HepG2 (cell line): ENCODE results near the gene NUCB1. TPM values are rescaled to one million over a fixed set of nuclear protein-coding genes. Genes with fewer than 3 reads are reported as not detected.

Experiments
- ARID4A ChIP-seq: sonication (generic); formaldehyde crosslinking; IDR thresholded peaks from 2 replicates; pipeline ENCODE4 v1.5.0; 2020; ENCODE audit warnings: mild to moderate bottlenecking, missing genetic modification reagents, borderline replicate concordance
- CREM ChIP-seq, 2 experiments: sonication (generic) in 1 of 2; formaldehyde crosslinking in 1 of 2; IDR thresholded peaks; 2 replicates each; pipeline versions ENCODE4 v1.4.0 to v1.6.1; 2016 to 2020; ENCODE audit warnings: antibody characterized with exemption in 1 of 2, mild to moderate bottlenecking in 1 of 2, missing genetic modification reagents in 1 of 2
- DRAP1 ChIP-seq: IDR thresholded peaks from 2 replicates; pipeline ENCODE4 v1.6.1; 2016; ENCODE audit warnings: missing genetic modification reagents, missing compliant biosample characterization
- GABPB1 ChIP-seq: IDR thresholded peaks from 2 replicates; pipeline ENCODE4 v1.6.1; 2016; ENCODE audit warnings: mild to moderate bottlenecking, missing genetic modification reagents, moderate library complexity, missing compliant biosample characterization
- GTF2F1 ChIP-seq: fragments of 150-350 bp; IDR thresholded peaks from 2 replicates; pipeline ENCODE4 v1.6.1; 2014; ENCODE audit warnings: low read length
- HOXA5 ChIP-seq: sonication (generic); formaldehyde crosslinking; IDR thresholded peaks from 2 replicates; pipeline ENCODE4 v1.4.0; 2020; ENCODE audit warnings: missing genetic modification reagents
- MTF1 ChIP-seq: sonication (generic); formaldehyde crosslinking; IDR thresholded peaks from 2 replicates; pipeline ENCODE4 v1.5.0; 2020; ENCODE audit warnings: missing genetic modification reagents
- NFKB2 ChIP-seq: sonication (generic); formaldehyde crosslinking; IDR thresholded peaks from 2 replicates; pipeline ENCODE4 v1.4.0; 2020; ENCODE audit warnings: missing genetic modification reagents, borderline replicate concordance
- NFYC ChIP-seq: IDR thresholded peaks from 2 replicates; pipeline ENCODE4 v1.6.1; 2016; ENCODE audit warnings: missing genetic modification reagents, missing compliant biosample characterization
- RXRB ChIP-seq: IDR thresholded peaks from 2 replicates; pipeline ENCODE4 v1.6.1; 2016; ENCODE audit warnings: borderline replicate concordance, missing genetic modification reagents, missing compliant biosample characterization
- SMC3 ChIP-seq: IDR thresholded peaks from 2 replicates; pipeline ENCODE4 v1.6.1; 2011; ENCODE audit warnings: low read length, improper control_type of control experiment
- SOX6 ChIP-seq, 2 experiments: fragments of 450-650 bp in 1 of 2; sonication (generic) in 1 of 2; formaldehyde crosslinking in 1 of 2; IDR thresholded peaks; 2 replicates each; pipeline versions ENCODE4 v1.4.0 to v1.6.1; 2017 to 2020; ENCODE audit warnings: antibody characterized with exemption in 1 of 2, mild to moderate bottlenecking in 1 of 2, missing genetic modification reagents in 1 of 2
- SP5 ChIP-seq: IDR thresholded peaks from 2 replicates; pipeline ENCODE4 v1.6.1; 2016; ENCODE audit warnings: low read depth, borderline replicate concordance
- THAP11 ChIP-seq: IDR thresholded peaks from 2 replicates; pipeline ENCODE4 v1.6.1; 2016; ENCODE audit warnings: missing biosample characterization, missing genetic modification reagents
- ZGPAT ChIP-seq: IDR thresholded peaks from 2 replicates; pipeline ENCODE4 v1.6.1; 2016; ENCODE audit warnings: mild to moderate bottlenecking
- ZNF121 ChIP-seq: sonication (generic); formaldehyde crosslinking; IDR thresholded peaks from 2 replicates; pipeline ENCODE4 v1.5.0; 2020; ENCODE audit warnings: mild to moderate bottlenecking, missing genetic modification reagents
- ZNF563 ChIP-seq: sonication (generic); formaldehyde crosslinking; IDR thresholded peaks from 2 replicates; pipeline ENCODE4 v1.8.0; 2022; ENCODE audit warnings: mild to moderate bottlenecking, moderate library complexity, missing genetic modification reagents
- ZNF710 ChIP-seq: sonication (generic); formaldehyde crosslinking; IDR thresholded peaks from 2 replicates; pipeline ENCODE4 v1.5.0; 2020; ENCODE audit warnings: mild to moderate bottlenecking, missing genetic modification reagents, borderline replicate concordance
- ZNF800 ChIP-seq: sonication (generic); formaldehyde crosslinking; IDR thresholded peaks from 2 replicates; pipeline ENCODE4 v1.4.0; 2020; ENCODE audit warnings: missing genetic modification reagents
- polyA plus RNA-seq, 8 experiments: library from polyadenylated mRNA; depleted of rRNA in 3 of 8; stranded (reverse) in 7 of 8; unstranded in 1 of 8; fragments of >200 nt; fragmentation: Illumina TruSeq in 4 of 8; extraction: Trizol in 4 of 8; gene quantifications; 2 replicates each; pipeline versions ENCODE4 v1.2.1 to v1.2.3, GENCODE V29; 2011 to 2016; ENCODE audit warnings: low read depth in 4 of 8, missing spikeins in 1 of 8, mixed read lengths in 1 of 8; ENCODE audit not compliant: insufficient read depth in 1 of 8
- total RNA-seq, 5 experiments: library from RNA; depleted of rRNA; stranded (reverse); fragments of >200 nt; fragmentation: Illumina TruSeq; extraction: Trizol; gene quantifications; 2 replicates each; pipeline ENCODE4 v1.2.3, GENCODE V29; 2016; ENCODE audit warnings: low read depth in 1 of 5

The NUCB1 gene
- total and polyA plus RNA-seq, 2 of the 13 experiments (the other 11 are each of a cell fraction or from before 2014, with no cell fraction given): 82.3 to 106 TPM

- TF ChIP-seq SOX6 (IDR thresholded peaks at IDR 0.05): no peak
- TF ChIP-seq SOX6 (CRISPR knock-in tag; IDR thresholded peaks at IDR 0.05): 0 out of 2 replicates have a peak, but pooled peaks have one; percentile 10
- peak; percentile 67; the same call in 1 of the 2 replicates for TF ChIP-seq NFKB2 (CRISPR knock-in tag)
- TF ChIP-seq ZNF800 (CRISPR knock-in tag): no peak
- TF ChIP-seq CREM (IDR thresholded peaks at IDR 0.05): peak; percentile 21; the same call in 1 of the 2 replicates
- TF ChIP-seq CREM (CRISPR knock-in tag; IDR thresholded peaks at IDR 0.05): no peak
- peak; percentile 23; the same call in 1 of the 2 replicates for TF ChIP-seq SP5 (CRISPR knock-in tag)
- peak; percentile 49; the same call in 1 of the 2 replicates for TF ChIP-seq HOXA5 (CRISPR knock-in tag)
- peak; percentile 27; the same call in 1 of the 2 replicates for TF ChIP-seq THAP11 (CRISPR knock-in tag)
- TF ChIP-seq ZNF563 (CRISPR knock-in tag): peak; percentile 98
- TF ChIP-seq NFYC (CRISPR knock-in tag): peak; percentile 35; the same call in 1 of the 2 replicates
- TF ChIP-seq SMC3: no peak
- TF ChIP-seq RXRB (CRISPR knock-in tag): 0 out of 2 replicates have a peak, but pooled peaks have one; percentile 15
- TF ChIP-seq ZNF710 (CRISPR knock-in tag): peak; percentile 34; the same call in 1 of the 2 replicates
- TF ChIP-seq GABPB1: peak; percentile 47; the same call in 1 of the 2 replicates
- TF ChIP-seq ZGPAT (CRISPR knock-in tag): peak; percentile 21; the same call in 1 of the 2 replicates
- no peak for TF ChIP-seq MTF1 (CRISPR knock-in tag)
- peak; percentile 63 for TF ChIP-seq DRAP1 (CRISPR knock-in tag)
- no peak for TF ChIP-seq GTF2F1
- 0 out of 2 replicates have a peak, but pooled peaks have one; percentile 8 for TF ChIP-seq ARID4A (CRISPR knock-in tag)
- no peak for TF ChIP-seq ZNF121 (CRISPR knock-in tag)
Observed at GRCh38 chr19:48933382-48933932, 33.3 kb downstream of the NUCB1 start, which contains the start of gene DHDH (continued).
